SH-SY5Y (cell line): ENCODE results near the gene TYW5.

ENCODE experiments used
- GATA2 ChIP-seq: IDR thresholded peaks from 2 replicates; pipeline ENCODE4 v1.6.1; 2011; ENCODE audit warnings: mild to moderate bottlenecking, low read depth, low read length
- GATA3 ChIP-seq: IDR thresholded peaks from 2 replicates; pipeline ENCODE4 v1.6.1; 2011; ENCODE audit warnings: low read depth, mild to moderate bottlenecking, low read length, moderate library complexity

DNA sequence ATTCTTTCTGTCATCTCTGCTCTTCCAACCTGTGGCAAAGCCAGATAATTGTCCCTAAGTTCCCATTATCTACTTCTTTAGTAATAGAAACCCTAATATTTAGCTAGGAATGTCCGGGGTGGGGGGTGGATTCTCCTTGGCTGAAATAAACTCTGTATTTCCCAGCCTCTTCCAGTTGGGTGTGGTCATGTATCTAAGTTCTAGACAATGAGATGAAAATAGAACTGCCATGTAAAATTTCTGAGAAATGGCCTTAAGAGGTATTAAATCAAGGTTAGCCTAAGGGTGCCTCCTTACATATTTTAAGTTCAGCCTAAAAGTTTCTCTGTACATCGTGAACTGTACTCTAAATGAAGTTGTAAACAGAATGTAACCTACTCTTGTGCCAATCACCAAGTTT, 39.6 kb upstream of the TYW5 start:
- no peak for TF ChIP-seq GATA2
- TF ChIP-seq GATA3, result no peak
